MM.1S (cell line): ENCODE data around the gene MRTFA.

ENCODE experiments used
- CTCF ChIP-seq: fragments of 300-600 bp; sonication (generic); IDR thresholded peaks from 2 replicates; pipeline ENCODE4 v1.5.1; 2016; ENCODE audit warnings: antibody characterized with exemption, low read length, mixed read lengths
- EZH2 ChIP-seq: fragments of 300-600 bp; sonication (generic); optimal IDR thresholded peaks from 2 replicates; pipeline ENCODE3; 2017; ENCODE audit warnings: low read depth, mild to moderate bottlenecking, antibody characterized with exemption, low read length, mixed read lengths
- EZH2phosphoT487 ChIP-seq: fragments of 300-600 bp; sonication (generic); IDR thresholded peaks from 2 replicates; pipeline ENCODE4 v1.6.1; 2018; ENCODE audit warnings: antibody characterized with exemption, low read length

GRCh38 chr22:40487663-40488249 is 148.8 kb downstream of the MRTFA start:
- TF ChIP-seq EZH2: no peak
- peak; percentile 76 for TF ChIP-seq CTCF
- no peak for TF ChIP-seq EZH2phosphoT487
